GM19035 (cell line): Measurements from ENCODE around the gene ZBED5.

Source experiments
- ATAC-seq: cut with Tn5 transposase; IDR thresholded peaks from one replicate; pipeline ENCODE4 v1.9.1; 2021; ENCODE audit not compliant: unreplicated experiment

The ZBED5 gene

DNA sequence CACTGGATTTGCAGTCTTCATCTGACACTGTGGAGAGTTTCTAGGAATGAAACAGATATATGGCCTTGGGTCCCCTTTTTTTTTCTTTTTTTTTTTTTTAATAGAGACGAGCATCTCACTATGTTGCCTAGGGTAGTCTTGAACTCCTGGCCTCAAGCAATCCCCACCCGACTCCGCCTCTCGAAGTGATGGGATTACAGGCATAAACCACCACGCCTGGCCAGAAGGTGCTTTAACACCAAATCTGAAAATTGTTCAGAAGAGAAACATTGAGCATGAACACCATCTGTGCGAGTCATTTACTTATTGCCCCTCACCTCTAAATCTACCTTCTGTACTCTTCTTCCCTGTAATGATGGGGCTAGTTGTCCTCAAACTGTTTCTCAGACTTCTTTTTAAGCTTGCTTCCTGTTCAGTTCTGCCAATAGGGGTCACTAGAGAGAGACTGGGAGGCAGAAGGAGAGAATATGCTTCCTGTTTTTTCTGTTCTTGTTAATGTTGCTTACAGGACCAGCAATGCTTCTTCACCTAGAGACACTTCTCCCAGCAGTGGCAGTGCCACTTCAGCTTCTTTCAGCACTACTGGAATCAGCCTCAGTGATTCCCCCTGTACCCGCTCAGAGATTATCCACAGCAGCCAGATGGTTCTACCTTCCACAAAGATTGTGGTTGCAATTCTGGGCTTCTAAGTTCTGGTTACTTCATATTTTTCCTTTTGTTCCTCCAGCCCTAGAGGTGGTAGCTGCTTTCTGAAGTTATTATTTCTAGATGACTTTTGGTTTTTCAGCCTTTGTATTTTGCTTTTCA is 20.8 kb upstream of the ZBED5 start:
- ATAC-seq, result no peak

DNA sequence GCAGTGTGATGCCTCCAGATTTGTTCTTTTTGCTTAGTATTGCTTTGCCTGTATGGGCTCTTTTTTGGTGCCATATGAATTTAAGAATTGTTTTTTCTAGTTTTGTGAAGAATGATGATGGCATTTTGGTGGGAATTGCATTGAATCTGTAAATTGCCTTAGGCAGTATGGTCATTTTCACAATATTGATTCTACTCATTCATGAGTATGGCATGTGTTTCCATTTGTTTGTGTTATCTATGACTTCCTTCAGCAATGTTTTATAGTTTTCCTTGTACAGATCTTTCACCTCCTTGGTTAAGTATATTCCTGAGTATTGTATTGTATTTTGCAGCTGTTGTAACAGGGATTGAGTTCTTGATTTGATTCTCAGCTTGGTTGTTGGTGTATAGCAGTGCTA is 18.3 kb upstream of the ZBED5 start:
- no peak for ATAC-seq

GRCh38 chr11:10875430-10876021 is 17.7 kb upstream of the ZBED5 start:
- no peak for ATAC-seq

DNA sequence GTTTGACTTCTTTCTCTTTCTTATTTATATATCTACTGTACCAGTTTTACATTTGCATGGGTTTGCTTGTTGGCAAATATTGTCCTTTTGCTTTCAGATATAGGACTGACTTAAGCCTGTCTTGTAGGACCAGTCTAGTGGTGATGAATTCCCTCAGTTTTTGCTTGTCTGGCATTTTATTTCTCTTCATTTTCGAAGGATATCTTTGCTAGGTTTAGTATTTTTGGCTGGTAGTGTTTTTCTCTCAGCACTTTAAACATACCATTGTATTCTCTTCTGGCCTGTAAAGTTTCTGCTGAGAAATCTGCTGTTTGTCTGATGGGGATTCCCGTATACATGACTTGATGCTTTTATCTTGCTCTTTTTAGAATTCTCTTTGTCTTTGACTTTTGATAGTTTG is 14.2 kb upstream of the ZBED5 start:
- no peak for ATAC-seq

DNA sequence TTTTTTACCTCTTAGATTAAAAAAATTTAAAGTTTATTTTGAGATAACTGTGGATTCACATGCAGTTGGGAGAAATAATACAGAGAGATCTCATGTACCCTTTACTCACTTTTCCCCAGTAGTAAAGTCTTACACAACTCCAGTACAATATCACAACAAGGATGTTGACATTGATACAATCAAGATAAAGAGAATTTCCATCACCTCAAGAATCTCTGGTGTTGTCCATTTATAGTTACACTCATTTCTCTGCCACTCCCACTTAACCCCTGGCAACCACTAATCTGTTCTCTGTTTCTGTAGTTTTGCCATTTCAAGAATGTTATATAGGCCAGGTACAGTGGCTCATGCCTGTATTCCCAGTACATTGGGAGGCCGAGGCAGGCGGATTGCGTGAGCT is 10.5 kb upstream of the ZBED5 start:
- ATAC-seq, result no peak

GRCh38 chr11:10866893-10867331 is 9.1 kb upstream of the ZBED5 start:
- no peak for ATAC-seq

- no peak for ATAC-seq
These were observed 8.0 kb upstream of the ZBED5 start for GRCh38 chr11:10865837-10866270.

GRCh38 chr11:10864688-10865087 is 6.8 kb upstream of the ZBED5 start:
- ATAC-seq, result no peak

GRCh38 chr11:10862446-10862845 is 4.6 kb upstream of the ZBED5 start:
- no peak for ATAC-seq

DNA sequence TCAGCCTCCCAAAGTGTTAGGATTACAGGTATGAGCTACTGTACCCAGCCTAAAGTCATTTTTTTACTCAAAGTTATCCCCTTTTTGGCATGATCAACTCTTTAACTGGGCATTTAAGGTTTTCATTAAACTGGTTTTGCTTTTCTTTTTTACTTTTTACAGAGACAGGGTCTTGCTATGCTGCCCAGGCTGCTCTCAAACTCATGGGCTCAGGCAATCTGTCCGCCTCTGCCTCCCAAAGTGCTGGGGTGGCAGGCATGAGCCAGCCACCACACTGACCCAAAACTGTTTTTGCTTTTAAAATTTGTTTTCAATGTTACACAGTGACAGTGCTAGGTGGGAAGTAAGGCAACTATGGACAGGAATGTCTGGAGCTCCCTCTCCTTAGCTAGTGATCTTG is 3.9 kb upstream of the ZBED5 start:
- ATAC-seq, result no peak

GRCh38 chr11:10861047-10861446 is 3.2 kb upstream of the ZBED5 start:
- no peak for ATAC-seq

GRCh38 chr11:10858439-10859325 is 829 bp upstream of the ZBED5 start:
- peak; percentile 26 for ATAC-seq

DNA sequence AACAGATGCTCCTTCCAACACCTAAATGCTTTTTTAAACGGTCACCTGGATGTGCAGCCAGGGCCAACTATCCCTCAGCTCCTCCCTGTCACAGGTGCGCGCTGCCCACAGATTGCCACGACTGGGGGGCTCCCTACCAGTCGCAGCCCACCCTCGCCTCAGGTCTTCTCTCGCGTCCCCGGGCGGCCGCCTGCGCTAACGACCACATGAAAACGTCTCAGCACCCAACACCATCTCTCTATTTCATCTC is 469 bp downstream of the ZBED5 start:
- peak; percentile 18 for ATAC-seq

- no peak for ATAC-seq
These were observed 979 bp downstream of the ZBED5 start for GRCh38 chr11:10856689-10857458.

GRCh38 chr11:10855295-10855694 is 2.6 kb downstream of the ZBED5 start:
- no peak for ATAC-seq

DNA sequence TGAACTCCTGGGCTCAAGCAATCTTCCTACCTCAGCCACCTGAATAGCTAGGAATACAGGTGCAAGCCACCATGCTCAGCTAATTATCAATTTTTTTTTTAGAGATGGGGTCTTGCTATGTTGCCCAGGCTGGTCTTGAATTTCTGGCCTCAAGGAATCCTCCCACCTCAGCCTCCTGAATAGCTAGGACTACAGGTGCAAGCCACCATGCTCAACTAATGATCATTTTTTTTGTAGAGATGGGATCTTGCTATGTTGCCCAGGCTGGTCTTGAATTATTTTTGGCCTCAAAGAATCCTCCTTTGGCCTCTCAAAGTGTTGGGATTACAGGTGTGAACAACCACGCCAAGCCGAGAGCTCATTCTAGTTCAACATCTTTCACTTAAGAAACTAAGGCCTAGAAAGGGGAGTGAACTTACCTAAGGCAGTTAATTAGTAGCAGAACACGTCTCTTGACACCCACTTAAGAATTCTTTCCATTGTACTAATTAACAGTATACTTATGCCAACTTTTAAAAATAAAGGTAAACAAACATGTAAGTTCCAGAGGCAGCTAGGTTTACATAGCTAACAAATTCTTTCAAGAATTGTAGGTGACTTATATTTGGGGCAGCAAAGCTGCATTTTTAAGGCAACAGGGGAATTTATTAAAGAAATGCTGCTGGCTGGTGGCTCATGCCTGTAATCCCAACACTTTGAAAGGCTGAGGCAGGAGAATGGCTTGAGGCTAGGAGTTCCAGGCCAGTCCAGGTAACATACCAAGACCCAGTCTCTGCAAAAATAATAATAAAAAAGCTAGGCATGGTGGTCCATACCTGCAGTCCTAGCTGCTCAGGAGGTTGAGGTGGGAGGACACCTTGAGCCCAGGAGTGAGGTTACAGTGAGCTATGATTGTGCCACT is 9.6 kb downstream of the ZBED5 start:
- ATAC-seq, result no peak

DNA sequence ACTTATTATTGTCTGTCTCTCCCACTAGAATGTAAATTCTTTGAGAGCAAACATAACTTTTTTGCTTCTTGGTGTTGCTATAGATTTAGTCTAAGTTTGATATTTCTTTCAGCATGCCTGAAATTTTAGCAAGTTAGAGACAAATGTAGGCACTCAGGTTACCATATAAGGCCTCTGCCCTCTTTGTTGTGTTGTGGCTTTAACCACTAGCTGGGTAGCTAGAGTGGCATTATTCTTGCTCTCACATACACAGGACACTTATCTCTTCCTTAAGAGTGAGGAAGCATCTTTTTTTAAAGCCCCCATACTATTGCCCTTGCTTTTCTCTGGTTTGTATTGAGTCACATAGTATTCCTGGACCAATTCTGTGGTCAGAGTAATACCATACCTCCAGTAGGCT is 11.2 kb downstream of the ZBED5 start:
- no peak for ATAC-seq

DNA sequence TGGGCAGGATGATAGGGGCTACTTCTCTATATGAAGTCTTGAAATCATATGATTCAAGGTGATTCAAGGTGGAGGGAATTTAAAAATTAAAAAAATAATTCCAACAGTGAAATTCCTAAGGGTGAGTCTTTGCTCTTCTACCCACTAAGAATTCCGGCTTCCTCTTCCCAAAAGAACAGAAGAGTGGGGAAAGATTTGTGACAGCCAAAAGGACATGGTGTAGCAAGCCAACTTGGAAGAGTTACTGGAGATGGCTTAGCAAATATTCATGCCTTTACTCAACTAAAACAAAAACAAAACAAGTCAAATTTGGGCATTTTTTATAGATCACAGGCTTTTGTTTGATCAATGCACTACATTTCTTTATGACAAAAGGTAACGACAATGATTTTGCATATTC is 12.3 kb downstream of the ZBED5 start:
- no peak for ATAC-seq

- no peak for ATAC-seq
These were observed 13.1 kb downstream of the ZBED5 start for GRCh38 chr11:10844796-10845195.

GRCh38 chr11:10844356-10844755 is 13.5 kb downstream of the ZBED5 start:
- ATAC-seq, result no peak
